Measurements from ENCODE around the gene ROR2. TPM values are rescaled to one million over a fixed set of nuclear protein-coding genes. Genes with fewer than 3 reads are reported as not detected.

The ROR2 gene
- total RNA-seq, 1 experiment from 2014 or later, result 0.84 TPM

DNA sequence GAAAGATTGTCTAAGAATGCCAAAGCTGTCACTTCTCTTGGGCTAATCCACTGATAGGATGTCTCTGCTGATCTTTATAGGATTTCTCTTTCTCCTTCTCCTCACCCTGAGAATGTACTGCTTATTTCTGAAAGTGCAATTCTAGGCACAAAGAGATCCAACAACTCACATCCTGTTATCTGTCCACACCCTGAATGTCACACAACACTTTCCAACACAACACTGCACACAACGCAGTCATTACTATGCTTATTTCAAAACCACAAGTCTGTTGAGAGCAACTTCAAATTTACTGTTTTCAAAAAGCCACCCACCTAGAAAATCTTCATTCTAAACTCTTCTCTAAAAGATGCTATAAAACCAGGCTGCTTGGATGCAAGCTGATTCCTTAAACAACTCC, 215.0 kb downstream of the ROR2 start:
- H3K9me3 Mint-ChIP-seq (ENCODE audit: unreplicated experiment), result no peaks in the 10 kb centered on the region
- no peak for TF ChIP-seq CTCF (IDR thresholded peaks at IDR 0.05; ENCODE audit: unreplicated experiment)
- ChIA-PET CTCF (interaction anchor here (0.6 to 2.1 kb wide), 16 partner anchors 10 to 1346 kb away, joined by 3 to 12 read pairs (median 4); no protein-coding TSS in a partner anchor), POLR2A (interaction anchor here (0.6 to 1.0 kb wide), 2 partner anchors 36 to 103 kb away, joined by 3 read pairs; no protein-coding TSS in a partner anchor)
- H3K27ac Mint-ChIP-seq (ENCODE audit: low read depth, unreplicated experiment), result no peak overlapping the region
- intact Hi-C loops (cut with micrococcal nuclease), result loop anchor here (2.0 kb wide), 1 partner anchor 148 kb away; no protein-coding TSS in a partner anchor
- no peaks in the 10 kb centered on the region for H3K27me3 Mint-ChIP-seq (ENCODE audit: insufficient read depth, unreplicated experiment)
- no peak for DNase-seq (ENCODE audit: unreplicated experiment)
- BruUV-seq (replicated peaks), result no TSS peak
- H3K4me1 Mint-ChIP-seq (ENCODE audit: insufficient read depth, unreplicated experiment), result no peaks in the 10 kb centered on the region
- H3K36me3 Mint-ChIP-seq (ENCODE audit: insufficient read depth, unreplicated experiment), result no peaks in the 10 kb centered on the region
- no peak overlapping the region for H3K4me3 Mint-ChIP-seq (ENCODE audit: unreplicated experiment)

GRCh38 chr9:91734371-91734981, 215.6 kb downstream of the ROR2 start:
- peak; percentile 45 for DNase-seq (ENCODE audit: unreplicated experiment)
- CTCF ChIA-PET, result interaction anchor here (0.6 to 2.1 kb wide), 24 partner anchors 8 to 1345 kb away, joined by 3 to 12 read pairs (median 4); no protein-coding TSS in a partner anchor
- intact Hi-C loops (cut with micrococcal nuclease), result loop anchor here (2.0 kb wide), 1 partner anchor 148 kb away; no protein-coding TSS in a partner anchor

GRCh38 chr9:91733006-91733624, 216.9 kb downstream of the ROR2 start:
- CTCF ChIA-PET, result interaction anchor here (0.6 to 2.1 kb wide), 7 partner anchors 10 to 817 kb away, joined by 3 to 12 read pairs (median 5); no protein-coding TSS in a partner anchor
- no peak overlapping the region for H3K27ac Mint-ChIP-seq (ENCODE audit: low read depth, unreplicated experiment)
- H3K27me3 Mint-ChIP-seq (ENCODE audit: insufficient read depth, unreplicated experiment), result no peaks in the 10 kb centered on the region
- H3K4me3 Mint-ChIP-seq (ENCODE audit: unreplicated experiment), result no peak overlapping the region
- no TSS peak for BruUV-seq (replicated peaks)
- no peaks in the 10 kb centered on the region for H3K9me3 Mint-ChIP-seq (ENCODE audit: unreplicated experiment)
- TF ChIP-seq CTCF (IDR thresholded peaks at IDR 0.05; ENCODE audit: unreplicated experiment), result no peak
- no peak for DNase-seq (ENCODE audit: unreplicated experiment)
- intact Hi-C loops (cut with micrococcal nuclease), result no loop called here
- POLR2A ChIA-PET, result no interaction called here
- H3K36me3 Mint-ChIP-seq (ENCODE audit: insufficient read depth, unreplicated experiment), result no peaks in the 10 kb centered on the region
- H3K4me1 Mint-ChIP-seq (ENCODE audit: insufficient read depth, unreplicated experiment), result no peaks in the 10 kb centered on the region

More at GRCh38 chr9:91734371-91734981, 215.6 kb downstream of the ROR2 start:
- peak; percentile 92 for TF ChIP-seq CTCF (IDR thresholded peaks at IDR 0.05; ENCODE audit: unreplicated experiment)
- H3K9me3 Mint-ChIP-seq (ENCODE audit: unreplicated experiment), result no peaks in the 10 kb centered on the region
- BruUV-seq (replicated peaks), result no TSS peak
- H3K27me3 Mint-ChIP-seq (ENCODE audit: insufficient read depth, unreplicated experiment), result no peaks in the 10 kb centered on the region
- POLR2A ChIA-PET, result interaction anchor here (1.0 kb wide), 1 partner anchor 37 kb away, joined by 3 read pairs; no protein-coding TSS in a partner anchor
- H3K4me1 Mint-ChIP-seq (ENCODE audit: insufficient read depth, unreplicated experiment), result no peaks in the 10 kb centered on the region
- no peak overlapping the region for H3K4me3 Mint-ChIP-seq (ENCODE audit: unreplicated experiment)
- no peaks in the 10 kb centered on the region for H3K36me3 Mint-ChIP-seq (ENCODE audit: insufficient read depth, unreplicated experiment)
- no peak overlapping the region for H3K27ac Mint-ChIP-seq (ENCODE audit: low read depth, unreplicated experiment)

DNA sequence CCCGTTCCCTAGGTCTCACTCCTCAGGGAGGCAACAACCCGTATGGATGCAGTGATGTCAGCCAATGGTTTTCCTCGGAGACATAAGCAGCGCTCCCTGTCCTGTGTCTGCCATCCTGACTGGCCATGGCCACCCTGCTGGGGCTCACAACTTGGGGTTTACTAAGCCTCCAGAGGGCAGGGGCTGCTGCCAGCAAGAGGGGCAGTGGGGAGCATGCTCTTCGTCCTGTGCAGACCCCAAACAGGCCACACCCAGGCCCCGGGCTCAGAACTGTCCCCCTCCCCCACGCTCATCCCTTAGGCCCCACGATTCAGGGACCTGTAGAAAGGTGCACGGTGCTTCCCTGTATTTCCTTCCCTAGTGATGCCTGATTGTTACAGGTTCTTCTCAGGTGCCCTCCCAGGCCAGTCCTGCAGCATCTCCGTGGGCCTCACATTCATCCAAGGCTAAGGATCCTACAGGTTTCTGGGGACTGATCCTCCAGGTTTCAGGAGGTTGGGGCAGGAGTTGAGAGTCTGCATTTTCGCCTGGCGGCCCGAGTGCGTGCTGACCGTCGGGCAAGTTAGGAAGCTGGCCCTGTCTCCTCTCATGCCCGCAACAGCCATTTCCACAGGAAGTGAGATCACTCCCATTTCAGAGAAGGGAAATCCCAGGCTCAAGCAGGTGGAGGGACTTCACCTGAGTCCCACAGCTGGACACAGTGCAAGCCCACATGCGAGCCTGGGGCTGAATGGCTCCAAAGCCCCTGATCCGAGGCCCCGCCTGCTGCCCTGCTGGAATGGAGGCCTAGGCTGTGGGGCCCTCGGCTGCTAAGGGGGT, 217.6 kb downstream of the ROR2 start:
- CTCF ChIA-PET, result interaction anchor here (1.5 kb wide), 1 partner anchor 14 kb away, joined by 6 read pairs; no protein-coding TSS in a partner anchor
- intact Hi-C loops (cut with micrococcal nuclease), result no loop called here
- H3K4me1 Mint-ChIP-seq (ENCODE audit: insufficient read depth, unreplicated experiment), result peaks cover 2% of the 10 kb centered on the region
- H3K36me3 Mint-ChIP-seq (ENCODE audit: insufficient read depth, unreplicated experiment), result no peaks in the 10 kb centered on the region
- H3K9me3 Mint-ChIP-seq (ENCODE audit: unreplicated experiment), result no peaks in the 10 kb centered on the region
- DNase-seq (ENCODE audit: unreplicated experiment), result no peak
- POLR2A ChIA-PET, result no interaction called here
- no peaks in the 10 kb centered on the region for H3K27me3 Mint-ChIP-seq (ENCODE audit: insufficient read depth, unreplicated experiment)
- BruUV-seq (replicated peaks), result no TSS peak
- no peak overlapping the region for H3K4me3 Mint-ChIP-seq (ENCODE audit: unreplicated experiment)
- H3K27ac Mint-ChIP-seq (ENCODE audit: low read depth, unreplicated experiment), result no peak overlapping the region
- no peak for TF ChIP-seq CTCF (IDR thresholded peaks at IDR 0.05; ENCODE audit: unreplicated experiment)
